ENCODE results near the gene LYPD5.

The LYPD5 gene

DNA sequence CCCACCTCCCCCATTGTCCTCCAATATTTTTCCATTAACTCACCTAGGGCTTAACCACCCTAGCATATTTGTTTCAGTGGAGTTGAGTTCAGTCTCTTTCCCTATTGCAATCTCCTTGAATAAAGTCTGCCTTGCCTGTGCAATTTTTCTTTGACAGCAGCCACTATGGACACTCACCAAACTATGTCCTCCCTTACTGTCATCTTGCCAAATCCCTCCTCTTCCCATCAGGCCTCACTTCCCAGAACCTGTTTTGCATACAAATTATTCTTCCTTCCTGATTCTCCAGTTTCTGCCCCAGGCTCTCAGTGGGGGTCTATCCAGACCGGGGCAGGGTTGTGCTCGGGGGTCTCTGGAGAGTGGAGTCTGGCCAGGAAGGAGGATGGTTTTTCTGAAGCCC, 2.2 kb upstream of the LYPD5 start:
- no peak for DNase-seq

DNA sequence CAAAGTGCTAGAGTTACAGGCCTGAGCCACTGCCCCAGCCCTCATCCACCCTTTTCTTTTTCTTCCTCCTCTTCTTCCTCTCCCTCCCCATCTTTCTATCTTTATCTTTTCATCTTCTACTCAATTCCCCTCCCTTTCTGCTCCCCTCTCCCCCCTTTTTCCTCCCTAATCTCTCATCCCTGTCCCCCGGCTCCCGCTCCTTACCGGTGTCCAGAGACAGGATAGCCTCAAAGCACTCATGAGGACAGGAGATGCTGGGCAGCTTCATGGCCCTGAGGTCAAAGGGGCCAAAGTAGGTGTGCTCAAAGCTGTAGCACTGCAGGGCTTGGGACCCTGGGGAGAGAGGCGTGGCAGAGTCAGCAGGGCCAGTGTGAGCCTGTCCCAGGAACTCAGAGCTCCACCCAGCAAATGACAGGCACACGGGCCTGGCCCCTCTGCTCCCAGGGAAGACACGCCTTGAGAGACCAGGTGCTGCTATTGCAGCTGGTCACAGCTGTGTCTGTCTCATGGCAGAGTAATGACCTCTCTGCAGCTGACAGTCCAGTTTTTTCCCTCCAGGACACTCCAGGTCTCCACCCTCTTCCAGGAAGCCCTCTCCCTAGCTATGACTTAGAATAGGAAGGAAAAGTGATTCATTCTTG, 2.6 kb downstream of the LYPD5 start:
- no peak for DNase-seq

DNA sequence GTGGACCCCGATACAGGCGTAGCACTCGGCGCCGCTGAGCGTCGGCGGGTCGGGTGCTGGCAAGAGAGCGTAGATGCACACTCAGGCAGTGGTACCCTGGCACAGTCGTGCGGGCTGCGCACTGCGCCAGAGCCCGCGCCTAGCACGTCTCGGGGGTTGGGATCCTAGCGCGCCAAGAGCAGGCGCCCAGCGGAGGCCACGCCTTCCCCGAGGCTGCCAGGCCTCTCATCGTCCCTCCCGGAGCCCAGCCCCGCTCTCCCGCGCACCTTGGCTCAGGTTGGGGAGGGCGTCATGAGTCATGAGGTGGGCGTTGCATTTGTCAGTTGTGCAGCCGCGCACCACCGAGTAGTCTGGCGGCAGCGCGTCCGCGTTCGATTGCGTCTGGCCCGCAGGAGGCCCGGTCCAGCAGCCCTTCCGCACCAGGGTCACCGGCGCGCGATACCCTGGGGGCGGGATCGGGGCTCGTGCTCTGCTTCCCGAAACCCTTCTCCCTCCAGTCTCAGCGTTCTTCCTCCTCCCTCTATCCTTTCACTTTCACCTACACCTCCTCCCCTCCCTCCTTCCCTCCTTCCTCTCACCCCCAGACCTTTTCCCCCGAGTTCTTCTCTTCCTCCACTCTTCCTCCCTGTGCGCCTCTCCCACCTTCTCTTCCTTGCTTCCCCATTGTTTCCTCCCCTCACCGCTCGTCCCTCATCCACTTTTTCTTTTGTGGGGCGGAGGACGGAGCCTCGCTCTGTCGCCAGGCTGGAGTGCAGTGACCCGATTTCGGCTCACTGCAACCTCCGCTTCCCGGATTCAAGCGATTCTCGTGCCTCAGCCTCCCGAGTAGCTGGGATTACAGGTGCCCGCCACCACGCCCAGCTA, 3.5 kb downstream of the LYPD5 start:
- DNase-seq, result no peak

DNA sequence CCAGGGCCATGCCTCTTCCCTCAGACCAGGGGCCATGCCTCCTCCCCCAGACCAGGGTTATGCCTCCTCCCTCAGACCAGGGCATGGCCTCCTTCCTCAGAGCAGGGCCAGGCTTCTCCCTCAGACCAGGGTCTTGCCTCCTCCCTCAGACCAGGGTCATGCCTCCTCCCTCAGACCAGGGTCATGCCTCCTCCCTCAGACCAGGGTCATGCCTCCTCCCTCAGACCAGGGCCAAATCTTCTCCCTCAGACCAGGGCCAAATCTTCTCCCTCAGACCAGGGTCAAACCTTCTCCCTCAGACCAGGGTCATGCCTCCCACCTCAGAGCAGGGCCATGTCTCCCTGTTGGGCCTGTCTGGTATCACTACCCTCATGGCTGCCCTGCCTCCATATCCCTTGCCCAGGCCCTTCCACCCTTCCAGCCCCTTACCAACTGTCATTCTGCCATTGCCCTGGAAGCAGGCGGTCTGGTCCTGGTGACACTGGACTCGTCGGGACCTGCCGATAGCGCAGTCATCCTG, 4.2 kb downstream of the LYPD5 start:
- no peak for DNase-seq

DNA sequence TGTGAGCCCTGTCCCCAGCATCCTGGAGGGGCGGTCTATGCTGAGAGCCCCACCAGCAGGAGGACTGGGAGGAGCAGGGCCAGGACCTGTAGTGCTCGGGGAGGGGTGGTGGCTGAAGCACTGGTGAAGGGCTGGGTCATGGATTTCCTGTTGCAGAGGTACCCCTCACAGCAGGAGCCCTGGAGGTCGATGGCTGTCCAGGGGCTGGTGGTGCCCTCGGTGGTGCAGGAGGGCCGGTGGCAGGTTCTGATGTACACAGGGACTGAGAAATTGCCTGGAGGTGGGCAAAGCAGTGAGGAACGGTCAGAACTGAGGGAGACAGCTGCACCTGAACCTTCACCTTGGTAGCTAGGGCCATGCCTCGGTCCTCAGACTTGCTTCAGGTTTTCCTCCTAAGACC, 4.7 kb downstream of the LYPD5 start:
- no peak for DNase-seq

DNA sequence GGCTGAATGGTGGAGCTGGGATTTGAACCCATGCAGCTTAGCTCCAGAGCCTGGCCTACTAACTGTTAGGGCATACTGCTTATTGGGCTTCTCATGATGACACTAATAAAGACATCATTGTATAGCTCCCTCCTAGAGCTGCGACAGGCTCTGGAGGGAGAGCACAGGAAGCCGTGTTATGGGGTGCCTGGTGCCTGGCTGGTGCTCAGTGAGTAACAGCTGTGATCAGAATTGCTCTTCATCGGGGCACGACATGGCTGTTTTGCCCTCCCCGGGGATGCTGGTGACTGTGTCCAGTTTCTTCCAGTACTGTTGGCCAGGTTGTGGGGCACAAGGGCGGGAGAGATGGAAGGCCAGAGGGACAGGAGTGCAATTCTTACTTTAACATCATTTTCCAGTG, 5.1 kb downstream of the LYPD5 start:
- DNase-seq, result no peak

DNA sequence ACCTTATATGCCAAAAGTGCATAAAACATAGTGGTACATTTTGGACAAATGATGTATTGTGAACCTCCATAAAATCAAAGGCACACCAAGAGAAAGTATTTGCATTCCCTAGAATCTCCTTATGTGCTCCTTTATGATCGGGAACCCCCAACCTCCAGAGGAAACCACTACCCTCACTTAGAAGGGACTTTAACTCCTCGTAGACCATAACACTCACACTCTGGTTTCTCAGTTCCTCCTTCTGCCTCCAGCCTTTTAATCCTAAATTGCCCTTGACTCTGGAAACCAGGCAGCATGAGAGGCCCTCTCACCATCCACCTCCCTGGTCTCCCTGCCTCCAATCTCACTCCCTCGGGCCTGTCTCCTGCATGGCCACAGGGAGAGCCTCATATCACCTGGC, 11.7 kb downstream of the LYPD5 start:
- peak; percentile 90 for DNase-seq

DNA sequence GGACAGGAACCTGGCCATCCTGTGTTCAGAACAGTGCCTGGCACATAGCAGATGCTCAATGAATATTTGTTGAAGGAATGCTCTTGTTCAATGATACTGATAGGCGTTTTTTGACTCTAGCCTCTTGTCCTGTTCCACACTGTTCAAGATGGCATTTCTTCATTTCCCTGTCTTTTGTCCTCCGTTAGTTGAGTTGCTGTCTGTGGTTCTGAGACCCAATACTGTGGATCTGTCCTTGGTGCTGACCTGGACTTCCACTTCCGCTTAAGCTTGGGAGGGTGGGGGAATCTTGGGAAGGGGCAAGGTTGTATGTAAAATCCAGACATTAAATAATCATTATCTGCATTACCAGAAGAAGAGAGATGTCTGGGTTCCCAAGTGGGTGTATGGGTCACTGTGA, 13.2 kb downstream of the LYPD5 start:
- peak; percentile 75 for DNase-seq

DNA sequence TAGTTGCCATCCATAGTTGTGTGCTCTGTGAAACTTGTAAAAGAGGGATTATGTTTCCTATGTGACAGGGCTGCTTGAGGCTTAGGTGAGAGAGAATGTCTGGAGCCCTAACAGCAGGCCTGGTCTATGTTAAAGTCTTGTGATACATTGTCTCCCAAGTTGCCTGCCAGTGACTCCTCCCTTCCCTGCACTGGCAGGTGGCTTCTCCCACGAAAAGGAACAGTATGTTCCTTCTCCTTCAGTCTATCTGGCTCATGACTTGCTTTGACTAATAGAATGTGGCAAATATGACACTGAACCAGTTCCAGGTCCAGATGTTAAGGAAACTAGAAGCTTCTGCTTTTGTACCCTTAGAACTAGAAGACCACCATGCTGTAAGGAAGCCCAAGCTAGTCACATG, 15.6 kb downstream of the LYPD5 start:
- DNase-seq, result no peak

DNA sequence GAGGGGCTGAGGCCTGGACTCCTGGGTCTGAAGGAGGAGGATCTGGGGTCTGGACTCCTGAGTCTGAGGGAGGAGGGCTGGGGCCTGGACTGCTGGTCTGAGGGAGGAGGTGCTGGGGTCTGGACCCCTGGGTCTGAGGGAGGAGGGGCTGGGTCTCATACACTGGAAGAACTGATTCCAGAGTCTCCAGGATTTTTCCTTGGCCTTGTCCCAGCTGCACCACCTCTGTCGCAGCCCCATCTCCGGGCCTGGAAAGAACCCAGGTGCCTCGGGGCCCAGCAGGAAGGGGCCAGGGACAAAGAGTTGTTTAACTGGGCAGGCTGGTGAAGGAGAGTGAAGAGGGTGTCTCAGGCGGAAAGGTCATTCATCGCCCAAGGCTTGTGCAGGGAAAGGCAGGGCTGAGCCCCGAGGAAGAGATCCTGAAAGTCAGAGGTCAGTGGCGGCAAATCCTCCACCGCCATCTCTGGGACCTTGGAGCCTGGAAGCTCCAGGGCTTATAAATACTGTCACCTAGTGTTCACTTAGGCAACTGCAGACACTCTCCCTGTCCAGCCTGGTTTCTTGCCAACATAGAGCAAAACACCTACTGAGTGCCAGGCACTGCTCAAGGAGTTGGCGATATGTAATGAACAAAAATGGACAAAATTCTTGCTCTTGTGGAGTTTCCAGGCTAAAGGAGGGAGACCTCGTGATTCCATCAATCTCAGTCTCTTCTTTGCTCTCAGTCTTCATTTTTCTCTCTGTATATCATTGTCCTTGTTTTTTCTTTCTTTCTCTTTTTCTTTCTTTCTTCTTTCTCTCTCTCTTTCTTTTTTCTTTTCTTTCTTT, 17.1 kb downstream of the LYPD5 start:
- peak; percentile 86 for DNase-seq

DNA sequence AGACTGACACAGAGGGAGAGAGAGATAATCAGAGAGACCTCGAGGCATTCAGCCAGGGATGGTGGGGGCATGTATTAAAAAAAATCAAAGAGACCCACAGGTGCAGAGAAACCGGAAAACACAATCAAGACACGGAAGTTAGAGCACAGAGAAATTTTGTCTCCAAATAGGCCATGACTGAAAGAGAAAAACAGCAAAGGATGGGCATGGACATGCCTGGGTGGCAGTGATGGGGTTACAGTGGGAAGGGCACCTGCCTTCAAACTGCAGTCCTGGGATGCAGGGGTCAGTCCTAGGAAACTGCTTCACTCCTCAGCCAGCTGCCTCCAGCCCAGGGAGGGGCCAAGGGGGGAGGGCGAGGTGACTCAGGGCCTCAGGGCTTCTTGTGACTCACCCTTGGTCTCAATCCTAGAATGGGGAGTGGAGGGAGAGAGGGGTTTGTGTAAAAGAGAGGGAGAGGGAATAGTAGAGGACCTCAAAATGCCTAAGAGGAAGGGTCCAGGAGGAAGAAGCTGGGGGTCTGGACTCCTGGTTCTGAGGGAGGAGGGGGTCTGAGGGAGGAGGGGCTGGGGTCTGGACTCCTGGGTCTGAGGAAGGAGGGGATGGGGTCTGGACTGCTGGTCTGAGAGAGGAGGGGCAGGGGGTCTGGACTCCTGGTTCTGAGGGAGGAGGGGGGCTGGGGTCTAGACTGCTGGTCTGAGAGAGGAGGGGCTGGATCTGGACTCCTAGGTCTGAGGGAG, 17.8 kb downstream of the LYPD5 start:
- DNase-seq, result peak; percentile 65

DNA sequence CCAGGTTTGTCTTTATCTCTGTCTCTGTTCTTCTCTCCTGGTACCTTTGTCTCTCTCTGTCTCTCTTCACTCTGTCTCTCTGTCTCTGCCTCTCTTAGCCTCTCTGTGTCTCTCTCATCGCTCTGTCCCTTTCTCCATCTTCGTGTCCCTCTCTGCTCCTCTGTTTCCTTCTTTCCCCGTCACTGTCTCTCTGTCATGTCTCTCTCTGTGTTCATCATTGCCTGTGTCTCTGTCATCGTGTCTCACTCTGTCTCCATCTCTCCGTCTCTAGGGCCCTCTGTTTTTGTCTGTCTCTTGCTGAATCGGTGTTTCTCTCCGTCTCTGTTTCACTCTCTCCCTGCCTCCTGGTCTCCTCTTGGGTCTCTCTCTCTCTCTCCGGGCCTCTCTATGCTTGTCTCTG, 18.6 kb downstream of the LYPD5 start:
- no peak for DNase-seq

DNA sequence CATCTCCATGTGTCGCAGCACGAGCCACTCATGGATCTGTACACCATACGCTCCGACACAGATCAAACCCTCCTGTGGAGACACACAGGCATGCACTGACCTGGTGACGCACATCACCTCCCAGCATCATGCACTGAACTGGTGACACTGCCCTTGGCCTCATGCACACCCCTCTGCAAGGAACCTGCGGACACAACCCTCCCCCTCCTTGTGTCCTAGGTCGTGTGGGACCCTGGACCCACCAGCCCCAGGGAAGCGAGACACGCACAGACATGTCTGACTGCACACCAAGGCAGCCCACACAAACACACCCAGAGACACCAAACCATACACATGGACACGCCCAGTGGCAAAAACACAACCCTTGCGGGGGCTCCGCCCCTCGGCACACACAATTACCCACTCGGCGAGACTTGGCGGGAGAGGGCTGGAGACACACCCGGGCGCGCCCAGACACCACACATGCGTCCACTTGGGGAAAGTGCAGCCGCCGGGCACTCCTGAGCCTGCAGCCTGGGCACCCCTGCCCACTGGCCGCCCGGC, 19.5 kb downstream of the LYPD5 start:
- peak; percentile 28 for DNase-seq

DNA sequence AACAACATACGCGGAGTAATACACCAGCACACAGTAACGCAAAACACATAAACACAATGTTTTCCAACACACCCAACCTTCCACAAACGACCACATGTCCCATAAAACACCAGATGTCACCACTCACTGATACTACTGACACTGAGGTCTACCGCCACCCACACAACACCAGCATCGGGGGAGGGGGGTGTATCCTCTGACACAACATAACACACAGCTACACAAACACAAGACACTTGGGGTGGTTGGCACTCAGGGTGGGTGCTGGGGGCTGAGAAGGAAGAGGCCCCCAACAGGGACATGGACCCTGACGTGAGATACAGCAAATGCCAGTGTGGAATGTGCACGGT, 20.0 kb downstream of the LYPD5 start:
- peak; percentile 28 for DNase-seq

DNA sequence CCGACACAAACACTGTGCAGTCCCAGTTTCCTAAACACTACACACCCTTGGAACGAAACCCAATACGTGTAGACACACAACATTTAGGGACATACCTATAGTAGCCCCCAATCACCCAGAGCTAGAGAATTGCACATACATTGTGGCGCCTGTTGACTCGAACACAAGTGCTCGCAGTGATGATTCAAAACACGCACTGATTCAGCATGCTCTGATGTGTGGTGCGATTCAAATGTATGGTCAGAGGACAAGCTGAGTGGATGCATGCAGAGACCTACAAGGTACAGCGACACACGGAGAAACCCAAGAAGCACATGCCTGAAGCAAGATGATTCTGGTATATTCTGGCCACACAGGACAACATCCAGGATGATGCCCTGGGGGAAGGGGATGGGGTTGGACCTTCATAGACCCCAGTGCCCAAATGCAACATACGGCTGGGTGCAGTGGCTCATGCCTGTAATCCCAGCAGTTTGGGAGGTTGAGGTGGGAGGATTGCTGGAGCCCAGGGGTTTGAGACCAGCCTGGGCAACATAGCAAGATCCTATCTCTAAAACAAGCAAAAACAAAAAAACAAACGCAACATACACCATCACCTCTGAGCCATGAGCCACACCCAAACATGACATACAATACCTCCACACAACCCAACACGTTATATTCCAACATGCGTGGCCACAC, 20.5 kb downstream of the LYPD5 start:
- DNase-seq, result no peak

DNA sequence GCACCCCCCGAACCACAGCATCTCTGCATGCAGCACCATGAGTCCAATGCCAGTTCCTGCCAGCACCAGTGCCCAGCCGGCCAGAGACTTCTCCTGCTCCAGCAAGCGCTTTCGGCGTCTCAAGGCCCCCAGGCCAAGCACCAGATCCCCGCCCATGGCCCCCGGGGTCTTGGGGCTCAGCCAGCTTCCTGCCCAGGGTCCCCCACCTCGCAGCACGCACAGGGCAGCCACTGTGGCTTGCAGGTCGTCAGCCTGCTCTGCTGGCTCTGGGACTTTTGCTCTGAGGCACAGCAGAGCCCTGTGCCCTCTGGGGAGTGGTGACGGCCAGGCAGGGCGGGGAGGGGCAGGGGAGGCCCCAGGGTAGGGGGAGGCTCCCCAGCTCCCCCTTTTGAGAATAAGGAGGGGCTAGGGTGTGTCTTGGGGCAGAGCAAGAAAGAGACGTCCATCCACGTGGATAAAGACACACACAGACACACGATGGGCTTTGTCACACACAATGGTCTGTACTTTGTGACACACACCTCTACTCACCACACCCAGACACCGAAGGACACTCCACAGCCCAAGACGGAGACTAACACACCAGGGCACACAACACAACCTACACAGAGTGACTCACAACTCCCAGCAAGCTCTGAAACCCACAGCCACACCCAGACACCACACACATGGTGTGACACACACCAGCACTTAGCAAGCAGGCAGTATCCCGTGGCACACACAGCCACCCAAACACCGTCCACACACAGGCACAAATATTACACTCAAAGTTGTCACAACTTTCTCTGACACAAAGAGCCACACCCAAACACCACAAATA, 21.3 kb downstream of the LYPD5 start, which contains the start of gene KCNN4:
Gene KCNN4, minus strand, starts transcription at position 268 of the 820 bp plus-strand sequence. Its CDS starts 112 bp downstream, at position 156.
- peak; percentile 81 for DNase-seq

DNA sequence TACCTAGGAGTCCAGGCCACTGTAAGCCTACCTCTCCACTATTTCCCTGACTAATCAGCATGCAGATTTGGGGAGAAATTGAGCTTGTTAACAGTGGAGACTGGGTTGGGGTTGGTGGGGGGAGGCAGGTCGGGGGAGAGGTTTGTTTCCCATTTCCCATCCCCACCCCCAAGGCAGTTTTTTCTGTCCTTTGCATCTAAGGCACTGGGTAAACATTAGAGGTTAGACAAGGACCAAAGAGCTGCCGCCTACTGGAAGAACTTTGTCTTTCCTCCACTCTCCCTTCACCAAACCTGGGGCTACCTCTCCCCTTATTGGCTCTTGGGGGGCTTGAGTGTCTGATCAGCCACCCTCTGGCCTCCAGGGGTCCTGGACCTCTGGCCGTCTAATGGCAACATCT, 22.4 kb downstream of the LYPD5 start:
- DNase-seq, result peak; percentile 80

DNA sequence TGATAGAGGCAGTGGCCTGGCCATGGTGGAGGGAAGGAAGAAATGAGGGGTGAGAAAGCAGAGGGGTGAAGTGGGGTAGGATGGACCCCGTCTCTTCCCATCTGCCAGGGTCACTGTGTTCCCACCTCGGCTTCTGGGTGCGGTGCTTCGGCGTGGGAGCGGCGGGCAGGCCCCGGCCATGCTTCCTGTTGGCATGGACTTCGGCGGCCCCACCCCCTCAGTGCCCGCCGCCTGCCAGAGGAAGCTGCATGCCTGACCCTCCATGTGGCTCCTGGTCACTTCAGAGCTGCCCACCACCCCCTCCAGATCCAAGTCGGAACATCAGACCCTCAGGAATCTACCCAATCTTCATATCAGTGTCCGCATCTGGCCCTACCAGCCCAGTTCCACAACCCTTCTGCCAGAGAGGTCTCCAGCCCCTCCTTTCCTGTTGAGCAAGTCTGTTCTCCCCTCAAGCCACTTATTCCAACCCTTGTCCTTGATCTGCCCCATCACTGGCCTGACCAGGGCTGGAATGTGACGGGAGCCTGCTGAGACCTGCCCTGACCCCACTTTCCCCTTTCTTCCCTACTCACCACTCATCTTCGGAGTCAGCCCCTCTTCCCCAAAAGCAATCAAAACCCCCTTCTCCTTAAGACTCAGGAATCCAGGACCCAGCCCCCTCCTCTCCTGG, 23.0 kb downstream of the LYPD5 start:
- DNase-seq, result no peak

DNA sequence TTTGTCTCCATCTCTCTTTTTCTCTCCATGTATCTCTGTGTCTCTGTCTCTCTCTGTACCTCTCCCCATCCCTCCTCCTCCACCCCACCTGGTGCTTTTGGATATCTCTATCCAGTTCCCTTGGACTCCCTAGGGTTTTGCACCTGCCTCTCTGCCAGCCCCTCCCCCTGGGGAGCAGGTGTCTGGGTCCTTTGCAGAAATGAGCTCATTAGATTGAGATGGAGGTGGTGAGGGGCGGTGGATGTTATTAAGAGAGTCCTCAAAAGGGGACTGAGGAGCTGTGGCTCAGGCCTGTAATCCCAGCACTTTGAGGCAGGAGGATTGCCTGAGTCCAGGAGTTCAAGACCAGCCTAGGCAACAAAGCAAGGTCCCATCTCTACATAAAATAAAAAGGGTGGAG, 23.6 kb downstream of the LYPD5 start:
- no peak for DNase-seq

DNA sequence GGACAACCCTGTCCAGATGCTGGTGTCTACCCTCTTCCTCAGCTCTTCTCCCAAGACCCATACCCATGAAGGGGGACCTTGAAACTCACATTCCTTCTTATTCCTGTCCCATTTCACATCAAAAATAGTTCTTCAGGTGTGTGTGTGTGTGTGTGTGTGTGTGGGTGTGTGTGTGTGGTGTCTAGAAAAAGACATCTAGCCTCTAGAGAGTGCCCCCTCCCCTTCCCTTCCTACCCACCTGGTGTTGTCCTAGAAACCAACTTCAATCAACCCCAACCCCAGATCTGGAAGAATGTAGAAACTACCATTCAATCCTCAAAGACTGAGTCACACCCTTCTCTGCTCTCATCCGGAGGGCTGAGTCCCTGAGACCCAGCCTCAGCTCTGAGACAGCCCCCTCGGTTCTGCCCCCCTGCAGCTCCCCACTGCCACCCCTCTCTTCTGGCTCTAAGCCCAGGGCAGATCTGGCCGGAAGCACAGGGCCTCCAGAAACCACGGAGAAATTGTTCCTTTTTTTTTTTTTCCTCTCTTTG, 25.0 kb downstream of the LYPD5 start:
- DNase-seq, result peak; percentile 96
